HEK293 (cell line): ENCODE data around the gene MTMR11.

Experiments
- ATF2 ChIP-seq: fragments of 450-650 bp; formaldehyde crosslinking; IDR thresholded peaks from 2 replicates; pipeline ENCODE4 v1.5.1; 2016; ENCODE audit warnings: missing biosample characterization, missing genetic modification characterization, low read depth
- HIC1 ChIP-seq: fragments of 450-650 bp; formaldehyde crosslinking; IDR thresholded peaks from 2 replicates; pipeline ENCODE4 v1.5.1; 2016; ENCODE audit warnings: missing biosample characterization, missing genetic modification characterization
- KLF7 ChIP-seq: fragments of 450-650 bp; formaldehyde crosslinking; IDR thresholded peaks from 2 replicates; pipeline ENCODE4 v1.5.1; 2016; ENCODE audit warnings: missing biosample characterization, missing genetic modification characterization, borderline replicate concordance
- OVOL3 ChIP-seq: fragments of 450-650 bp; formaldehyde crosslinking; IDR thresholded peaks from 2 replicates; pipeline ENCODE4 v1.5.1; 2016; ENCODE audit warnings: missing biosample characterization, missing genetic modification characterization
- PRDM10 ChIP-seq: fragments of 450-650 bp; formaldehyde crosslinking; IDR thresholded peaks from 2 replicates; pipeline ENCODE4 v1.5.1; 2016; ENCODE audit warnings: missing biosample characterization, missing genetic modification characterization
- REST ChIP-seq: fragments of 450-650 bp; formaldehyde crosslinking; IDR thresholded peaks from 2 replicates; pipeline ENCODE4 v1.5.1; 2016; ENCODE audit warnings: missing biosample characterization, missing genetic modification characterization
- SCRT2 ChIP-seq: fragments of 450-650 bp; formaldehyde crosslinking; IDR thresholded peaks from 2 replicates; pipeline ENCODE4 v1.5.1; 2016; ENCODE audit warnings: missing biosample characterization, missing genetic modification characterization
- YY2 ChIP-seq: fragments of 450-650 bp; formaldehyde crosslinking; IDR thresholded peaks from 2 replicates; pipeline ENCODE4 v1.5.1; 2016; ENCODE audit warnings: missing biosample characterization, missing genetic modification characterization
- ZFP37 ChIP-seq: fragments of 450-650 bp; formaldehyde crosslinking; IDR thresholded peaks from 2 replicates; pipeline ENCODE4 v1.5.1; 2016; ENCODE audit warnings: missing biosample characterization, missing genetic modification characterization
- ZFP69B ChIP-seq: fragments of 450-650 bp; formaldehyde crosslinking; IDR thresholded peaks from 2 replicates; pipeline ENCODE4 v1.5.1; 2016; ENCODE audit warnings: missing biosample characterization, missing genetic modification characterization
- ZNF10 ChIP-seq: fragments of 450-650 bp; formaldehyde crosslinking; IDR thresholded peaks from 2 replicates; pipeline ENCODE4 v1.5.1; 2017; ENCODE audit warnings: missing biosample characterization, missing genetic modification characterization
- ZNF138 ChIP-seq: fragments of 450-650 bp; formaldehyde crosslinking; IDR thresholded peaks from 2 replicates; pipeline ENCODE4 v1.5.1; 2016; ENCODE audit warnings: missing biosample characterization, missing genetic modification characterization, borderline replicate concordance
- ZNF155 ChIP-seq: fragments of 450-650 bp; formaldehyde crosslinking; IDR thresholded peaks from 2 replicates; pipeline ENCODE4 v1.5.1; 2016; ENCODE audit warnings: missing biosample characterization, missing genetic modification characterization
- ZNF169 ChIP-seq: fragments of 450-650 bp; formaldehyde crosslinking; IDR thresholded peaks from 2 replicates; pipeline ENCODE4 v1.5.1; 2016; ENCODE audit warnings: missing biosample characterization, missing genetic modification characterization
- ZNF184 ChIP-seq: fragments of 450-650 bp; IDR thresholded peaks from 2 replicates; pipeline ENCODE4 v1.5.1; 2018; ENCODE audit warnings: missing biosample characterization, mild to moderate bottlenecking, missing genetic modification characterization
- ZNF37A ChIP-seq: fragments of 450-650 bp; IDR thresholded peaks from 2 replicates; pipeline ENCODE4 v1.5.1; 2018; ENCODE audit warnings: missing biosample characterization, missing genetic modification characterization
- ZNF394 ChIP-seq: fragments of 450-650 bp; formaldehyde crosslinking; IDR thresholded peaks from 2 replicates; pipeline ENCODE4 v1.5.1; 2016; ENCODE audit warnings: missing biosample characterization, missing genetic modification characterization, mild to moderate bottlenecking, moderate library complexity, borderline replicate concordance
- ZNF416 ChIP-seq: fragments of 450-650 bp; formaldehyde crosslinking; IDR thresholded peaks from 2 replicates; pipeline ENCODE4 v1.5.1; 2016; ENCODE audit warnings: missing biosample characterization, missing genetic modification characterization
- ZNF426 ChIP-seq: fragments of 450-650 bp; formaldehyde crosslinking; IDR thresholded peaks from 2 replicates; pipeline ENCODE4 v1.5.1; 2017; ENCODE audit warnings: missing biosample characterization, missing genetic modification characterization, mild to moderate bottlenecking, inconsistent platforms, moderate library complexity
- ZNF488 ChIP-seq: fragments of 450-650 bp; formaldehyde crosslinking; IDR thresholded peaks from 2 replicates; pipeline ENCODE4 v1.5.1; 2016; ENCODE audit warnings: missing biosample characterization, missing genetic modification characterization
- ZNF513 ChIP-seq: fragments of 450-650 bp; IDR thresholded peaks from 2 replicates; pipeline ENCODE4 v1.5.1; 2018; ENCODE audit warnings: missing biosample characterization, missing genetic modification characterization
- ZNF555 ChIP-seq: fragments of 450-650 bp; formaldehyde crosslinking; conservative IDR thresholded peaks from 2 replicates; pipeline ENCODE4 v1.5.1; 2017; ENCODE audit warnings: missing biosample characterization, mild to moderate bottlenecking, missing genetic modification characterization, inconsistent platforms
- ZNF626 ChIP-seq: fragments of 450-650 bp; sonication (Bioruptor Pico); formaldehyde crosslinking; IDR thresholded peaks from 2 replicates; pipeline ENCODE4 v1.5.1; 2018; ENCODE audit warnings: missing biosample characterization, missing genetic modification characterization, inconsistent platforms
- ZNF654 ChIP-seq: fragments of 450-650 bp; formaldehyde crosslinking; IDR thresholded peaks from 2 replicates; pipeline ENCODE4 v1.5.1; 2016; ENCODE audit warnings: low read depth, missing biosample characterization, missing genetic modification characterization
- ZNF707 ChIP-seq: fragments of 450-650 bp; formaldehyde crosslinking; IDR thresholded peaks from 2 replicates; pipeline ENCODE4 v1.5.1; 2016; ENCODE audit warnings: missing biosample characterization, missing genetic modification characterization
- ZNF843 ChIP-seq: fragments of 450-650 bp; formaldehyde crosslinking; IDR thresholded peaks from 2 replicates; pipeline ENCODE4 v1.5.1; 2016; ENCODE audit warnings: missing biosample characterization, missing genetic modification characterization

MTMR11 gene

GRCh38 chr1:149899460-149900284, 37.0 kb downstream of the MTMR11 start, which contains the start of gene BOLA1 (continued):
- TF ChIP-seq ZNF707 (no peak), SCRT2 (tag by site-specific recombination) (peak; percentile 38; the same call in 1 of the 2 replicates), YY2 (tag by site-specific recombination) (peak; percentile 72), ZNF169 (tag by site-specific recombination) (no peak), ZFP37 (no peak), ZNF394 (tag by site-specific recombination) (peak; percentile 38; the same call in 1 of the 2 replicates), PRDM10 (tag by site-specific recombination) (peak; percentile 86), ZNF513 (tag by site-specific recombination) (no peak), ZNF488 (tag by site-specific recombination) (no peak), ZNF138 (no peak), ZNF10 (no peak), ZNF843 (tag by site-specific recombination) (peak; percentile 46; the same call in 1 of the 2 replicates), ZNF155 (tag by site-specific recombination) (no peak), ZNF654 (tag by site-specific recombination) (no peak), ZNF426 (tag by site-specific recombination) (no peak), ZNF555 (no peak), OVOL3 (tag by site-specific recombination) (no peak), ATF2 (tag by site-specific recombination) (no peak), HIC1 (tag by site-specific recombination) (no peak), KLF7 (tag by site-specific recombination) (no peak), ZNF37A (tag by site-specific recombination) (no peak), ZFP69B (tag by site-specific recombination) (0 out of 2 replicates have a peak, but pooled peaks have one; percentile 17), REST (tag by site-specific recombination) (no peak), ZNF626 (tag by site-specific recombination) (no peak), ZNF184 (tag by site-specific recombination) (no peak; the same call in 1 of the 2 replicates), ZNF416 (tag by site-specific recombination) (no peak)
- TF ChIP-seq, all 188 proteins: peak for 54
